Endothelial cell of umbilical vein (primary cell): ENCODE data around the gene SDE2. TPM values are rescaled to one million over a fixed set of nuclear protein-coding genes. Genes with fewer than 3 reads are reported as not detected.

ENCODE experiments used
- BruUV-seq: library from RNA; stranded (reverse); fragments of 400-500 nt; replicated peaks from 2 replicates; lab custom pipeline; 2021; lab: Mats Ljungman, UMichigan
- CTCF ChIA-PET: fragments of 300-600, 350-600 bp; sonication (Branson Sonifier 250); formaldehyde crosslinking; loops from one replicate; lab custom pipeline; 2021; ENCODE audit warnings: antibody characterized with exemption, inconsistent platforms; lab: Charles Lee
- POLR2A ChIA-PET: fragments of 300-600, 350-600 bp; sonication (Branson Sonifier 250); formaldehyde crosslinking; loops from one replicate; lab custom pipeline; 2021; ENCODE audit warnings: antibody characterized with exemption, inconsistent platforms; lab: Charles Lee
- DNase-seq: peaks from one replicate; pipeline ENCODE4 v3.0.0-alpha.2; 2011; ENCODE audit warnings: low read depth, low spot score
- FAIRE-seq: peaks from 2 replicates; lab custom pipeline; 2011; peaks lifted over from hg19 to GRCh38; lab: Jason Lieb, UNC
- H2AFZ ChIP-seq: 2 replicates; pipeline ENCODE4 v1.6.0; 2012; ENCODE audit warnings: low read depth, low read length, control low read depth, inconsistent platforms
- H3K27ac ChIP-seq: 2 replicates; pipeline ENCODE4 v1.5.1; 2011; ENCODE audit warnings: low read depth, mild to moderate bottlenecking, control low read depth, low read length, moderate library complexity; ENCODE audit not compliant: insufficient read depth
- H3K27me3 ChIP-seq, 2 experiments: 2 replicates each; pipeline versions ENCODE4 v1.6.0 to v1.6.1; 2011; ENCODE audit warnings: low read length in 2 of 2, mixed read lengths in 1 of 2; ENCODE audit not compliant: control insufficient read depth in 2 of 2, insufficient read depth in 2 of 2
- H3K36me3 ChIP-seq, 2 experiments: 2 replicates in 1 of 2; 3 replicates in 1 of 2; pipeline ENCODE4 v1.5.1; 2011; ENCODE audit warnings: low read length in 2 of 2, mild to moderate bottlenecking in 1 of 2, moderate library complexity in 1 of 2; ENCODE audit not compliant: control insufficient read depth in 2 of 2, insufficient read depth in 2 of 2; ENCODE audit errors: extremely low read depth in 1 of 2
- H3K4me1 ChIP-seq: 3 replicates; pipeline ENCODE4 v1.5.1; 2011; ENCODE audit warnings: mild to moderate bottlenecking, low read length; ENCODE audit not compliant: control insufficient read depth, insufficient read depth; ENCODE audit errors: extremely low read depth
- H3K4me2 ChIP-seq: 2 replicates; pipeline ENCODE4 v1.6.1; 2011; ENCODE audit warnings: low read length, control low read depth, mixed read lengths; ENCODE audit not compliant: insufficient read depth
- H3K4me3 ChIP-seq, 3 experiments: fragments of 200-600 bp in 1 of 3; sonication (generic), shearing (Covaris generic) in 1 of 3; replicated peaks in 1 of 3; 2 replicates each; pipeline ENCODE4 v1.5.1; 2011 to 2016; ENCODE audit warnings: control low read depth in 3 of 3, low read length in 3 of 3, mild to moderate bottlenecking in 2 of 3, inconsistent platforms in 1 of 3, low read depth in 1 of 3, moderate library complexity in 1 of 3; ENCODE audit not compliant: insufficient read depth in 1 of 3
- H3K79me2 ChIP-seq: 2 replicates; pipeline ENCODE4 v1.6.0; 2012; ENCODE audit warnings: low read length, inconsistent platforms; ENCODE audit not compliant: control insufficient read depth, insufficient read depth
- H3K9ac ChIP-seq: replicated peaks from 2 replicates; pipeline ENCODE3; 2011; ENCODE audit warnings: low read length, control low read depth; ENCODE audit not compliant: insufficient read depth; ENCODE audit errors: extremely low read depth
- H3K9me1 ChIP-seq: replicated peaks from 3 replicates; pipeline ENCODE4 v1.6.0; 2011; ENCODE audit warnings: mild to moderate bottlenecking, low read length; ENCODE audit not compliant: control insufficient read depth, insufficient read depth; ENCODE audit errors: extremely low read depth
- H3K9me3 ChIP-seq: replicated peaks from 2 replicates; pipeline ENCODE4 v1.5.1; 2012; ENCODE audit warnings: low read length, inconsistent platforms; ENCODE audit not compliant: control insufficient read depth, insufficient read depth
- H4K20me1 ChIP-seq: replicated peaks from 2 replicates; pipeline ENCODE3; 2011; ENCODE audit warnings: mild to moderate bottlenecking, low read length; ENCODE audit not compliant: control insufficient read depth, insufficient read depth; ENCODE audit errors: extremely low read depth
- EZH2 ChIP-seq: IDR thresholded peaks from 2 replicates; pipeline ENCODE4 v1.6.1; 2012; ENCODE audit warnings: borderline replicate concordance, low read depth, mild to moderate bottlenecking, moderate library complexity, low read length, inconsistent platforms; ENCODE audit not compliant: severe bottlenecking
- FOS ChIP-seq: IDR thresholded peaks from 2 replicates; pipeline ENCODE4 v1.6.1; 2011; ENCODE audit warnings: mild to moderate bottlenecking, low read length, moderate library complexity, borderline replicate concordance; ENCODE audit not compliant: insufficient read depth
- JUN ChIP-seq: IDR thresholded peaks from 2 replicates; pipeline ENCODE4 v1.6.1; 2011; ENCODE audit warnings: borderline replicate concordance, low read depth; ENCODE audit not compliant: insufficient read length, insufficient read depth
- dilution Hi-C: fragments of 300-500 bp; cut with MboI; formaldehyde crosslinking; loops from one replicate; pipeline ENCODE4 v1.15.0; 2019; ENCODE audit warnings: low sequenced_read_pairs; ENCODE audit not compliant: extremely low pct_ligation_motif_present
- intact Hi-C: fragments of 100-400 bp; cut with micrococcal nuclease; formaldehyde crosslinking; loops from one replicate; pipeline ENCODE4 v1.10.0; 2022
- polyA plus RNA-seq, 4 experiments: library from polyadenylated mRNA; depleted of rRNA in 3 of 4; stranded (reverse) in 3 of 4; unstranded in 1 of 4; fragments of >200 nt; gene quantifications; 2 replicates each; pipeline versions ENCODE4 v1.2.1 to v1.2.3, GENCODE V29; 2011 to 2012; ENCODE audit warnings: missing spikeins in 1 of 4
- total RNA-seq: library from RNA; stranded (reverse); gene quantifications from 2 replicates; pipeline ENCODE4 v1.2.3, GENCODE V29; 2021
- TF ChIP-seq, protein P1 (sequence below), 2 donors: IDR thresholded peaks; 1 replicate in 1 of 2; 2 replicates in 1 of 2; pipeline ENCODE4 v1.5.1; 2011; ENCODE audit warnings: low read length in 2 of 2, mild to moderate bottlenecking in 2 of 2, moderate library complexity in 2 of 2, control low read depth in 1 of 2, inconsistent platforms in 1 of 2, low read depth in 1 of 2; ENCODE audit not compliant: insufficient read depth in 1 of 2; ENCODE audit errors: extremely low read depth in 1 of 2

SDE2 gene
- total and polyA plus RNA-seq, 2 donors (not counting 3 experiments of a cell fraction or from before 2014, with no cell fraction given), result 11.9 to 16.1 TPM

DNA sequence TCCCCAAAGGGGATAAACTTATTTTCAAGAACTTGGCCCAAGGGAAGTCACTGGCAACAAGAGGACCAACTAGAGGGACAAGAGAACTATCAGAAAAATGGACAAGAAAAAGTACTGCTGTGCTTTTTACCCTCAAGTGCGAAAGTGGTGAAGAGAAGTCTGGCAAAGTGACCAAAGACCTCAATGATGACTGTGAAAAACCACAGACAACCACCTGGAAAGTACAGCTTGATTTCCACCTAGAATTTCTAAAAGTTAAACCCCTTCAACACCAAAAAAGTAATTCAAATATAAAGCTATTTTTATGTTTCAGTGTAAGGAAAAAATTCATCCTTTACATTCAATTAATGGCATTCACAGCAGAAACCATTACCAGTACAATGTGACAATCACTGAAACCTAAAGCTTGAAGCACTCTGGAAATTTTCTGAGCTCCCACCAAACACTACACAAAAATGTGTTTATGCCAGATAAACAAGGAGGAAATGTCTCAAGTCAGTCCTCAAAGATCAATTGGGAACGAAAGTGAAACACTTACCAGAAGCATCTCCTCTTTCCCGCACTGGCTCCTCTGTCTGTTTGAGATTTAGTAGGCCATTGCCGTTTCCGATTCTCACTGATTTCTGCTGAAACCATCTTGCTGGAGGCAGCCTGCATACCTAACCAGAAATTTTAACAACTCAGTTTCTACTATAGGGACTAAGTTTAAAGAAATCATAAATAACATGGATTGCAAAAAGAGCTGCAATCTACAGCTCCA, 8.3 kb downstream of the SDE2 start:
- TF ChIP-seq, protein P1, sequence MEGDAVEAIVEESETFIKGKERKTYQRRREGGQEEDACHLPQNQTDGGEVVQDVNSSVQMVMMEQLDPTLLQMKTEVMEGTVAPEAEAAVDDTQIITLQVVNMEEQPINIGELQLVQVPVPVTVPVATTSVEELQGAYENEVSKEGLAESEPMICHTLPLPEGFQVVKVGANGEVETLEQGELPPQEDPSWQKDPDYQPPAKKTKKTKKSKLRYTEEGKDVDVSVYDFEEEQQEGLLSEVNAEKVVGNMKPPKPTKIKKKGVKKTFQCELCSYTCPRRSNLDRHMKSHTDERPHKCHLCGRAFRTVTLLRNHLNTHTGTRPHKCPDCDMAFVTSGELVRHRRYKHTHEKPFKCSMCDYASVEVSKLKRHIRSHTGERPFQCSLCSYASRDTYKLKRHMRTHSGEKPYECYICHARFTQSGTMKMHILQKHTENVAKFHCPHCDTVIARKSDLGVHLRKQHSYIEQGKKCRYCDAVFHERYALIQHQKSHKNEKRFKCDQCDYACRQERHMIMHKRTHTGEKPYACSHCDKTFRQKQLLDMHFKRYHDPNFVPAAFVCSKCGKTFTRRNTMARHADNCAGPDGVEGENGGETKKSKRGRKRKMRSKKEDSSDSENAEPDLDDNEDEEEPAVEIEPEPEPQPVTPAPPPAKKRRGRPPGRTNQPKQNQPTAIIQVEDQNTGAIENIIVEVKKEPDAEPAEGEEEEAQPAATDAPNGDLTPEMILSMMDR (IDR thresholded peaks at IDR 0.05; ENCODE audit: extremely low read depth in 1 of 2, insufficient read depth in 1 of 2, low read depth in 1 of 2, low read length in 2 of 2), result no peak
- TF ChIP-seq JUN (no peak), EZH2 (no peak), FOS (no peak)
- DNase-seq, result no peak
- no TSS peak for BruUV-seq
- Histone ChIP-seq H2AFZ (no peak overlapping the region), H3K4me1 (peaks cover 2% of the 10 kb centered on the region), H3K9me3 (no peaks in the 10 kb centered on the region), H4K20me1 (no peaks in the 10 kb centered on the region), H3K36me3 (peaks cover 19 to 20% of the 10 kb centered on the region in 2 experiments), H3K79me2 (peaks cover 29% of the 10 kb centered on the region), H3K4me3 (no peak overlapping the region), H3K4me2 (no peak overlapping the region), H3K27me3 (no peaks in the 10 kb centered on the region), H3K9ac (no peak overlapping the region), H3K9me1 (no peaks in the 10 kb centered on the region), H3K27ac (no peak overlapping the region)
- FAIRE-seq, result no peak
- CTCF ChIA-PET, result interaction anchor here (0.9 to 2.4 kb wide), 4 partner anchors 9 to 516 kb away, joined by 3 to 9 read pairs (median 4); partner anchors contain the start of gene SDE2
- POLR2A ChIA-PET, result interaction anchor here (0.5 to 0.6 kb wide), 2 partner anchors 71 to 72 kb away, joined by 3 to 4 read pairs; partner anchors contain the start of gene H3-3A
- dilution Hi-C loops, result no loop called here
- intact Hi-C loops, result no loop called here
